Caco-2 (cell line): ENCODE data around the gene MMADHC. TPM values are rescaled to one million over a fixed set of nuclear protein-coding genes. Genes with fewer than 3 reads are reported as not detected.
A peak's percentile ranks its signal among the peaks of the same experiment; 100 is the strongest.

Experiments
- BruUV-seq: library from RNA; stranded (reverse); fragments of 400-500 nt; replicated peaks from 2 replicates; lab custom pipeline; 2021; lab: Mats Ljungman, UMichigan
- CTCF ChIA-PET: fragments of 300-600 bp; sonication (Branson Sonifier 250); formaldehyde crosslinking; loops from one replicate; lab custom pipeline; 2022; ENCODE audit warnings: antibody characterized with exemption; lab: Charles Lee
- POLR2A ChIA-PET: fragments of 300-600 bp; sonication (Branson Sonifier 250); formaldehyde crosslinking; loops from one replicate; lab custom pipeline; 2022; ENCODE audit warnings: antibody characterized with exemption; lab: Charles Lee
- DNase-seq, 2 experiments: peaks; one replicate each; pipeline versions ENCODE4 v3.0.0 to v3.0.0-alpha.2; 2020 to 2022
- H3K27me3 ChIP-seq: replicated peaks from 2 replicates; pipeline ENCODE4 v1.6.0; 2011; ENCODE audit warnings: low read length; ENCODE audit not compliant: control insufficient read depth, insufficient read depth
- H3K36me3 ChIP-seq: 2 replicates; pipeline ENCODE4 v1.5.1; 2011; ENCODE audit warnings: low read length; ENCODE audit not compliant: control insufficient read depth, insufficient read depth
- H3K4me1 ChIP-seq: fragments of 250-450 bp; sonication (Bioruptor Pico); 2 replicates; pipeline ENCODE4 v1.5.1; 2020; ENCODE audit warnings: mild to moderate bottlenecking
- H3K4me3 ChIP-seq: 2 replicates; pipeline ENCODE4 v1.5.1; 2011; ENCODE audit warnings: low read depth, mild to moderate bottlenecking, control low read depth, low read length
- H3K9me3 ChIP-seq: fragments of 250-450 bp; sonication (Bioruptor Pico); 2 replicates; pipeline ENCODE4 v1.5.1; 2020; ENCODE audit warnings: mild to moderate bottlenecking, moderate library complexity
- H3K27ac Mint-ChIP-seq: one replicate; pipeline ENCODE4 v1.8.0; 2022; ENCODE audit warnings: mixed read lengths; ENCODE audit not compliant: unreplicated experiment
- H3K27me3 Mint-ChIP-seq: one replicate; pipeline ENCODE4 v1.8.0; 2022; ENCODE audit warnings: mixed read lengths; ENCODE audit not compliant: insufficient read depth, unreplicated experiment
- H3K36me3 Mint-ChIP-seq: one replicate; pipeline ENCODE4 v1.8.0; 2022; ENCODE audit warnings: mild to moderate bottlenecking, mixed read lengths; ENCODE audit not compliant: insufficient read depth, unreplicated experiment
- H3K4me1 Mint-ChIP-seq: one replicate; pipeline ENCODE4 v1.8.0; 2022; ENCODE audit warnings: low read depth, mixed read lengths; ENCODE audit not compliant: unreplicated experiment
- H3K4me3 Mint-ChIP-seq: one replicate; pipeline ENCODE4 v1.8.0; 2022; ENCODE audit warnings: mild to moderate bottlenecking, moderate library complexity, mixed read lengths; ENCODE audit not compliant: unreplicated experiment
- H3K9me3 Mint-ChIP-seq: one replicate; pipeline ENCODE4 v1.8.0; 2022; ENCODE audit warnings: mixed read lengths; ENCODE audit not compliant: unreplicated experiment
- CTCF ChIP-seq, 2 experiments: fragments of 200-600 bp in 1 of 2; IDR thresholded peaks; 1 replicate in 1 of 2; 2 replicates in 1 of 2; pipeline versions ENCODE4 v1.5.1 to v1.8.0; 2011 to 2022; ENCODE audit warnings: antibody characterized with exemption in 1 of 2, control low read depth in 1 of 2, inconsistent platforms in 1 of 2, low read depth in 1 of 2, low read length in 1 of 2, mild to moderate bottlenecking in 1 of 2, moderate library complexity in 1 of 2; ENCODE audit not compliant: insufficient read depth in 1 of 2, severe bottlenecking in 1 of 2, unreplicated experiment in 1 of 2
- intact Hi-C: fragments of 100-400 bp; cut with micrococcal nuclease; formaldehyde crosslinking; loops from one replicate; pipeline ENCODE4 v1.10.0; 2022; ENCODE audit not compliant: unreplicated experiment
- total RNA-seq: library from RNA; stranded (reverse); gene quantifications from 2 replicates; pipeline ENCODE4 v1.2.3, GENCODE V29; 2022

The MMADHC gene
- total RNA-seq, 1 experiment from 2014 or later, result 132 TPM

DNA sequence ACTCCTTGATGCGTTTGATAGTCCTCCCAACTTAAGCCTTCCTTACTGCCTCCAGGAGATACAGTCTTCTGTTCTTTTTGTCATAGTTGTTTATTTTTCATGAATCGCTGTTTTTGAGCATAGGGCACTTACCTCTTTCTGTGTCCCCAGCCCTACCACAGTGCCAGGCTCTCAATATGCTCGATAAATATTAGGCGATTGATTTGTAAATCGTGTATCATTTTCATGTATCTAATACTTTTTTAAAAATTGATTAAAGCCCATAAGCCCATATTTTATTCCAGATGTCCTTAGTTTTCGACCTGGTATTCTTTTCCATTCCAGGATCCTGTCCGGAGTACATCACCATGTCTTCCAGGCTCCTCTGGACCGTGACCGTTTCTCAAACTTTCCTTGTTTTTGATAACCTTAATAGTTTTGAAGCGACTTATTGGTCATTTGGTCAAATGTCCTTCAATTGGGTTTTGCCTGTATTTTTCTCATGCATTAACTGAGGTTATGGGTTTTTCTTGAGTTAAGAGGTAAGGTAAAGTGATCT lies 444 bp upstream of the MMADHC start:
- Mint-ChIP-seq H3K4me3 (peak overlapping the region; percentile 90), H3K9me3 (no peaks in the 10 kb centered on the region), H3K27me3 (no peaks in the 10 kb centered on the region), H3K36me3 (peaks cover 34% of the 10 kb centered on the region), H3K4me1 (peaks cover 21% of the 10 kb centered on the region), H3K27ac (peak overlapping the region; percentile 98)
- no peak for TF ChIP-seq CTCF (IDR thresholded peaks at IDR 0.05; ENCODE audit: insufficient read depth in 1 of 2, low read depth in 1 of 2, low read length in 1 of 2, severe bottlenecking in 1 of 2, unreplicated experiment in 1 of 2)
- intact Hi-C loops, result loop anchor here (2.0 kb wide), 1 partner anchor 15 kb away; no protein-coding TSS in a partner anchor
- ChIA-PET CTCF (no interaction called here), POLR2A (interaction anchor here (1.1 kb wide), 1 partner anchor 502 kb away, joined by 5 read pairs; no protein-coding TSS in a partner anchor)
- Histone ChIP-seq H3K9me3 (no peaks in the 10 kb centered on the region), H3K4me3 (peak overlapping the region; percentile 60), H3K36me3 (no peaks in the 10 kb centered on the region), H3K27me3 (no peaks in the 10 kb centered on the region), H3K4me1 (peaks cover 10% of the 10 kb centered on the region; the same call in 1 of the 2 replicates)
- DNase-seq, result no peak
- no TSS peak for BruUV-seq

- no peaks in the 10 kb centered on the region for H3K9me3 Mint-ChIP-seq
- no peak for DNase-seq
- H3K36me3 ChIP-seq, result no peaks in the 10 kb centered on the region
- ChIA-PET CTCF (interaction anchor here (0.9 to 1.0 kb wide), 2 partner anchors 13 to 549 kb away, joined by 3 to 4 read pairs; no protein-coding TSS in a partner anchor), POLR2A (interaction anchor here (0.6 to 1.2 kb wide), 12 partner anchors 14 to 1125 kb away, joined by 3 to 15 read pairs (median 4); no protein-coding TSS in a partner anchor)
- BruUV-seq, result no TSS peak
- intact Hi-C loops, result loop anchor here (2.0 kb wide), 1 partner anchor 14 kb away; no protein-coding TSS in a partner anchor
- peak overlapping the region; percentile 98 for H3K27ac Mint-ChIP-seq
- H3K36me3 Mint-ChIP-seq, result peaks cover 32% of the 10 kb centered on the region
- no peaks in the 10 kb centered on the region for H3K9me3 ChIP-seq
- H3K4me3 ChIP-seq, result peak overlapping the region; percentile 60
- peak overlapping the region; percentile 90 for H3K4me3 Mint-ChIP-seq
- H3K4me1 Mint-ChIP-seq, result peaks cover 21% of the 10 kb centered on the region
- H3K27me3 ChIP-seq, result no peaks in the 10 kb centered on the region
- peaks cover 10% of the 10 kb centered on the region; the same call in 1 of the 2 replicates for H3K4me1 ChIP-seq
- no peak for TF ChIP-seq CTCF (IDR thresholded peaks at IDR 0.05; ENCODE audit: insufficient read depth in 1 of 2, low read depth in 1 of 2, low read length in 1 of 2, severe bottlenecking in 1 of 2, unreplicated experiment in 1 of 2)
- H3K27me3 Mint-ChIP-seq, result no peaks in the 10 kb centered on the region
Measured at GRCh38 chr2:149586898-149587219, 716 bp downstream of the MMADHC start.

DNA sequence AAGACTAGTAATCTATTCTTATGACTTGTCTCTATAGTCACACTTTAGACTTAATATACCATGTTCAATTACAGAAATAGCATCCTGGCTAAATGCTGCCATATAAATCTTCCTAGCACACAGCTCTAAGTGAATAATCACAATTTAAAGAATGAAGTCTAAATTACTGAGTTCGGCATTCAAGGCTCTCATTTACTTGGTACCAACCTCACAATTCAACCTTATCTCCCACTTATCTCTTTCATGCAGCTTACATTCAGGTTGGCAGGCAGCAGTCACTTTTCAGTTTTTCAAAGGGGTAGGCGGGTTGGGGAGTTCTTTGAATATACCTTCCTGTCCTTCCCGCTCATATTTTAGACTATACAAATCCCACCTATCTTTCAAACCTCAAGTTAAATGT lies 1.5 kb downstream of the MMADHC start:
- Mint-ChIP-seq H3K36me3 (peaks cover 38% of the 10 kb centered on the region), H3K27me3 (no peaks in the 10 kb centered on the region), H3K4me3 (peak overlapping the region; percentile 90), H3K9me3 (no peaks in the 10 kb centered on the region), H3K27ac (peak overlapping the region; percentile 34), H3K4me1 (peaks cover 21% of the 10 kb centered on the region)
- peak overlapping the region; percentile 60 for H3K4me3 ChIP-seq
- no peaks in the 10 kb centered on the region for H3K9me3 ChIP-seq
- ChIA-PET POLR2A (no interaction called here), CTCF (no interaction called here)
- H3K36me3 ChIP-seq, result no peaks in the 10 kb centered on the region
- no peak for TF ChIP-seq CTCF (IDR thresholded peaks at IDR 0.05; ENCODE audit: insufficient read depth in 1 of 2, low read depth in 1 of 2, low read length in 1 of 2, severe bottlenecking in 1 of 2, unreplicated experiment in 1 of 2)
- intact Hi-C loops, result loop anchor here (2.0 kb wide), 1 partner anchor 13 kb away; no protein-coding TSS in a partner anchor
- no TSS peak for BruUV-seq
- no peaks in the 10 kb centered on the region for H3K27me3 ChIP-seq
- no peak for DNase-seq
- H3K4me1 ChIP-seq, result peaks cover 10% of the 10 kb centered on the region; the same call in 1 of the 2 replicates
